Chondrocyte (in vitro differentiated cells): Measurements from ENCODE around the gene GBP4. TPM values are rescaled to one million over a fixed set of nuclear protein-coding genes. Genes with fewer than 3 reads are reported as not detected.

Experiments used
- DNase-seq: peaks from one replicate; pipeline ENCODE4 v3.0.0; 2021; ENCODE audit warnings: mixed read lengths, low spot score
- H3K27ac Mint-ChIP-seq: one replicate; pipeline ENCODE4 v1.8.0; 2021; ENCODE audit warnings: mild to moderate bottlenecking, moderate library complexity, mixed read lengths; ENCODE audit not compliant: unreplicated experiment
- H3K27me3 Mint-ChIP-seq: 2 replicates; pipeline ENCODE4 v1.8.0; 2021; ENCODE audit warnings: low read depth, mixed read lengths
- H3K36me3 Mint-ChIP-seq: 2 replicates; pipeline ENCODE4 v1.8.0; 2021; ENCODE audit warnings: low read depth, mixed read lengths
- H3K4me1 Mint-ChIP-seq: 2 replicates; pipeline ENCODE4 v1.8.0; 2021; ENCODE audit warnings: low read depth, mild to moderate bottlenecking, mixed read lengths
- H3K4me3 Mint-ChIP-seq: one replicate; pipeline ENCODE4 v1.8.0; 2021; ENCODE audit warnings: mild to moderate bottlenecking, moderate library complexity, mixed read lengths; ENCODE audit not compliant: unreplicated experiment
- H3K9me3 Mint-ChIP-seq: 2 replicates; pipeline ENCODE4 v1.8.0; 2021; ENCODE audit warnings: low read depth, mixed read lengths
- total RNA-seq: library from RNA; stranded (reverse); gene quantifications from 3 replicates; pipeline ENCODE4 v1.2.1, GENCODE V29; 2021
- TF ChIP-seq, protein P1 (sequence below): fragments of 200-600 bp; sonication (generic); IDR thresholded peaks from 2 replicates; pipeline ENCODE4 v1.5.0; 2021; ENCODE audit warnings: antibody characterized with exemption, mild to moderate bottlenecking, moderate library complexity

The GBP4 gene
- total RNA-seq, 1 donor from 2014 or later: not detected

GRCh38 chr1:89165811-89166210, 32.9 kb downstream of the GBP4 start:
- no peak overlapping the region for H3K27ac Mint-ChIP-seq
- no peaks in the 10 kb centered on the region for H3K36me3 Mint-ChIP-seq
- no peak overlapping the region for H3K4me3 Mint-ChIP-seq
- H3K27me3 Mint-ChIP-seq: peaks cover 2% of the 10 kb centered on the region
- H3K4me1 Mint-ChIP-seq: no peaks in the 10 kb centered on the region
- TF ChIP-seq, protein P1, sequence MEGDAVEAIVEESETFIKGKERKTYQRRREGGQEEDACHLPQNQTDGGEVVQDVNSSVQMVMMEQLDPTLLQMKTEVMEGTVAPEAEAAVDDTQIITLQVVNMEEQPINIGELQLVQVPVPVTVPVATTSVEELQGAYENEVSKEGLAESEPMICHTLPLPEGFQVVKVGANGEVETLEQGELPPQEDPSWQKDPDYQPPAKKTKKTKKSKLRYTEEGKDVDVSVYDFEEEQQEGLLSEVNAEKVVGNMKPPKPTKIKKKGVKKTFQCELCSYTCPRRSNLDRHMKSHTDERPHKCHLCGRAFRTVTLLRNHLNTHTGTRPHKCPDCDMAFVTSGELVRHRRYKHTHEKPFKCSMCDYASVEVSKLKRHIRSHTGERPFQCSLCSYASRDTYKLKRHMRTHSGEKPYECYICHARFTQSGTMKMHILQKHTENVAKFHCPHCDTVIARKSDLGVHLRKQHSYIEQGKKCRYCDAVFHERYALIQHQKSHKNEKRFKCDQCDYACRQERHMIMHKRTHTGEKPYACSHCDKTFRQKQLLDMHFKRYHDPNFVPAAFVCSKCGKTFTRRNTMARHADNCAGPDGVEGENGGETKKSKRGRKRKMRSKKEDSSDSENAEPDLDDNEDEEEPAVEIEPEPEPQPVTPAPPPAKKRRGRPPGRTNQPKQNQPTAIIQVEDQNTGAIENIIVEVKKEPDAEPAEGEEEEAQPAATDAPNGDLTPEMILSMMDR: no peak
- peaks cover 13% of the 10 kb centered on the region for H3K9me3 Mint-ChIP-seq
- no peak for DNase-seq

- no peaks in the 10 kb centered on the region for H3K4me1 Mint-ChIP-seq
- no peak for DNase-seq
- H3K4me3 Mint-ChIP-seq: no peak overlapping the region
- no peaks in the 10 kb centered on the region for H3K36me3 Mint-ChIP-seq
- TF ChIP-seq, protein P1: no peak
- H3K27ac Mint-ChIP-seq: no peak overlapping the region
- peaks cover 34% of the 10 kb centered on the region for H3K27me3 Mint-ChIP-seq
- peaks cover 7% of the 10 kb centered on the region for H3K9me3 Mint-ChIP-seq
Measured at GRCh38 chr1:89151047-89151446, 47.7 kb downstream of the GBP4 start.

DNA sequence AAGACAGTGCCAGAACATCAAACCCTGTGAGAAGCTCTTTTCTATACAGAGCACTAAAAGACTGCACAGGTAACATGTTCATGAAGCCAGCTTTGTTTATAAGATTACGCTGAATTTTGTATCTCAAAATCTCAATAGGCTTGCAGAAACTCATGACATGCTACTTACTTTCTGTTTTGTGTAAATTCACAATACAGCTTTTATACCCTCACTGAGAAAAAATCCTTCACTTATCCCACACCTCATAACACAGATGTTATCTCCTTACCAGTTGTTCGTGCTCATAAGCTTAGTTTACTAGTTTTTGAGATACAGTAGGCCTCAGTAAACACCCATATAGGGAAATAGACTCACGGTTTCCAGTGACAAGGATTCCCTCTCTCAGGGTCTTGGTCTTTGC, 48.8 kb downstream of the GBP4 start:
- no peaks in the 10 kb centered on the region for H3K4me1 Mint-ChIP-seq
- no peaks in the 10 kb centered on the region for H3K9me3 Mint-ChIP-seq
- H3K36me3 Mint-ChIP-seq: no peaks in the 10 kb centered on the region
- H3K27me3 Mint-ChIP-seq: peaks cover 34% of the 10 kb centered on the region
- H3K4me3 Mint-ChIP-seq: no peak overlapping the region
- DNase-seq: no peak
- H3K27ac Mint-ChIP-seq: no peak overlapping the region
- TF ChIP-seq, protein P1: no peak

- Mint-ChIP-seq H3K36me3 (no peaks in the 10 kb centered on the region), H3K4me1 (no peaks in the 10 kb centered on the region), H3K4me3 (no peak overlapping the region), H3K27me3 (peaks cover 34% of the 10 kb centered on the region), H3K27ac (no peak overlapping the region), H3K9me3 (no peaks in the 10 kb centered on the region)
- DNase-seq: no peak
- TF ChIP-seq, protein P1: peak; percentile 65
Measured at GRCh38 chr1:89149229-89149628, 49.5 kb downstream of the GBP4 start.

- TF ChIP-seq, protein P1: no peak
- Mint-ChIP-seq H3K4me3 (no peak overlapping the region), H3K4me1 (no peaks in the 10 kb centered on the region), H3K9me3 (no peaks in the 10 kb centered on the region), H3K27me3 (peaks cover 37% of the 10 kb centered on the region), H3K27ac (no peak overlapping the region), H3K36me3 (no peaks in the 10 kb centered on the region)
- no peak for DNase-seq
Measured at GRCh38 chr1:89147678-89148658, 50.8 kb downstream of the GBP4 start.
